Osteoblast (primary cell): ENCODE data around the gene ANXA4. TPM values are rescaled to one million over a fixed set of nuclear protein-coding genes. Genes with fewer than 3 reads are reported as not detected.

ENCODE experiments used
- DNase-seq: peaks from one replicate; pipeline ENCODE4 v3.0.0; 2011; ENCODE audit warnings: low spot score, mixed read lengths; ENCODE audit not compliant: insufficient read length; ENCODE audit errors: missing footprints
- H2AFZ ChIP-seq: 2 replicates; pipeline ENCODE4 v1.6.0; 2011; ENCODE audit warnings: mild to moderate bottlenecking, low read length
- H3K27ac ChIP-seq: 2 replicates; pipeline ENCODE4 v1.5.1; 2011; ENCODE audit warnings: mild to moderate bottlenecking, low read depth, low read length, moderate library complexity
- H3K27me3 ChIP-seq: 2 replicates; pipeline ENCODE4 v1.6.0; 2012; ENCODE audit warnings: mild to moderate bottlenecking, control low read depth, inconsistent platforms, low read length, moderate library complexity; ENCODE audit not compliant: insufficient read depth
- H3K36me3 ChIP-seq: 2 replicates; pipeline ENCODE4 v1.5.1; 2011; ENCODE audit warnings: mild to moderate bottlenecking, low read length, control low read depth, moderate library complexity; ENCODE audit not compliant: insufficient read depth
- H3K4me1 ChIP-seq: 2 replicates; pipeline ENCODE4 v1.5.1; 2011; ENCODE audit warnings: mild to moderate bottlenecking, low read length, control low read depth, moderate library complexity; ENCODE audit not compliant: insufficient read depth
- H3K4me2 ChIP-seq: 2 replicates; pipeline ENCODE4 v1.6.0; 2011; ENCODE audit warnings: mild to moderate bottlenecking, low read length; ENCODE audit not compliant: insufficient read depth
- H3K4me3 ChIP-seq: fragments of 200-600 bp; sonication (generic); 3 replicates; pipeline ENCODE4 v1.5.1; 2012; ENCODE audit warnings: mild to moderate bottlenecking, low read length, inconsistent platforms; ENCODE audit not compliant: insufficient read depth
- H3K79me2 ChIP-seq: 2 replicates; pipeline ENCODE4 v1.6.0; 2012; ENCODE audit warnings: mild to moderate bottlenecking, low read length, control low read depth, inconsistent platforms; ENCODE audit not compliant: insufficient read depth
- H3K9me3 ChIP-seq: 2 replicates; pipeline ENCODE4 v1.5.1; 2011; ENCODE audit warnings: low read depth, low read length, control low read depth
- H4K20me1 ChIP-seq: 2 replicates; pipeline ENCODE4 v1.6.0; 2012; ENCODE audit warnings: mild to moderate bottlenecking, low read length, control low read depth; ENCODE audit not compliant: insufficient read depth
- CTCF ChIP-seq: IDR thresholded peaks from 2 replicates; pipeline ENCODE4 v1.5.1; 2011; ENCODE audit warnings: mild to moderate bottlenecking, low read depth, low read length, moderate library complexity; ENCODE audit errors: extremely low read depth
- total RNA-seq: library from RNA; depleted of rRNA; stranded (reverse); fragments of >200 nt; gene quantifications from 2 replicates; pipeline ENCODE4 v1.2.3, GENCODE V29; 2012

ANXA4 gene
- total RNA-seq, 1 donor = 38.4 TPM

- H4K20me1 ChIP-seq = no peaks in the 10 kb centered on the region
Observed at GRCh38 chr2:69817729-69818501, 76.0 kb downstream of the ANXA4 start.

GRCh38 chr2:69827796-69828540 lies 86.0 kb downstream of the ANXA4 start:
- peak overlapping the region; percentile 99 for H3K4me2 ChIP-seq
- H3K4me3 ChIP-seq = no peak overlapping the region
- H3K9me3 ChIP-seq = no peaks in the 10 kb centered on the region
- no peaks in the 10 kb centered on the region for H4K20me1 ChIP-seq
- H3K36me3 ChIP-seq = no peaks in the 10 kb centered on the region
- peak overlapping the region; percentile 48 for H2AFZ ChIP-seq
- peak overlapping the region; percentile 98 for H3K27ac ChIP-seq
- TF ChIP-seq CTCF = no peak
- H3K4me1 ChIP-seq = peaks cover 21% of the 10 kb centered on the region
- no peaks in the 10 kb centered on the region for H3K27me3 ChIP-seq
- peaks cover 34% of the 10 kb centered on the region for H3K79me2 ChIP-seq
- DNase-seq = peak; percentile 53

More at GRCh38 chr2:69817729-69818501, 76.0 kb downstream of the ANXA4 start:
- Histone ChIP-seq H2AFZ (no peak overlapping the region), H3K27ac (no peak overlapping the region), H3K27me3 (no peaks in the 10 kb centered on the region), H3K79me2 (no peaks in the 10 kb centered on the region), H3K4me2 (no peak overlapping the region), H3K9me3 (no peaks in the 10 kb centered on the region), H3K4me1 (peaks cover 6% of the 10 kb centered on the region), H3K36me3 (no peaks in the 10 kb centered on the region), H3K4me3 (no peak overlapping the region)
- DNase-seq = no peak
- no peak for TF ChIP-seq CTCF

- Histone ChIP-seq H3K79me2 (peaks cover 38% of the 10 kb centered on the region), H3K4me3 (peak overlapping the region; percentile 93), H3K4me1 (peaks cover 21% of the 10 kb centered on the region), H2AFZ (peak overlapping the region; percentile 99), H3K27me3 (no peaks in the 10 kb centered on the region), H3K27ac (peak overlapping the region; percentile 98), H4K20me1 (no peaks in the 10 kb centered on the region), H3K36me3 (no peaks in the 10 kb centered on the region), H3K4me2 (peak overlapping the region; percentile 99), H3K9me3 (no peaks in the 10 kb centered on the region)
- peak; percentile 73 for DNase-seq
- TF ChIP-seq CTCF = no peak
Observed at GRCh38 chr2:69828938-69829255, 87.0 kb downstream of the ANXA4 start.
